SK-N-SH (cell line): Measurements from ENCODE around the gene RAD51. TPM values are rescaled to one million over a fixed set of nuclear protein-coding genes. Genes with fewer than 3 reads are reported as not detected.

ENCODE experiments used
- CTCF ChIA-PET: fragments of 300-600, 350-600 bp; formaldehyde crosslinking; extraction: SDS; loops from one replicate; lab custom pipeline; 2021; lab: Yijun Ruan, JAX
- POLR2A ChIA-PET: fragments of 350-600 bp; sonication (Branson Sonifier 250); formaldehyde crosslinking; extraction: SDS; loops from one replicate; lab custom pipeline; 2020; ENCODE audit warnings: antibody characterized with exemption, inconsistent platforms; lab: Yijun Ruan, JAX
- DNase-seq: peaks from one replicate; pipeline ENCODE4 v3.0.0; 2012
- H2AFZ ChIP-seq: fragments of 200-600 bp; sonication (generic); 2 replicates; pipeline ENCODE4 v1.8.1; 2016; ENCODE audit warnings: antibody characterized with exemption, mild to moderate bottlenecking, low read depth
- H3F3A ChIP-seq: fragments of 200-600 bp; sonication (generic); replicated peaks from 2 replicates; pipeline ENCODE3; 2016; ENCODE audit warnings: antibody characterized with exemption, mild to moderate bottlenecking; ENCODE audit not compliant: insufficient read depth
- H3K27ac ChIP-seq, 2 experiments: fragments of 200-500 bp in 1 of 2; fragments of 200-600 bp in 1 of 2; sonication (Bioruptor generic) in 1 of 2; sonication (generic), shearing (Covaris generic) in 1 of 2; 2 replicates each; pipeline versions ENCODE4 v1.5.1 to v1.6.1; 2014 to 2016; ENCODE audit warnings: low read depth in 2 of 2, inconsistent platforms in 1 of 2, low read length in 1 of 2, mild to moderate bottlenecking in 1 of 2, mixed read lengths in 1 of 2
- H3K27me3 ChIP-seq: fragments of 200-600 bp; sonication (generic), shearing (Covaris generic); 2 replicates; pipeline ENCODE4 v1.6.1; 2016; ENCODE audit warnings: mixed run types; ENCODE audit not compliant: insufficient read depth
- H3K36me3 ChIP-seq, 2 experiments: fragments of 200-500 bp in 1 of 2; fragments of 200-600 bp in 1 of 2; sonication (Bioruptor generic) in 1 of 2; sonication (generic) in 1 of 2; replicated peaks in 1 of 2; 2 replicates each; pipeline versions ENCODE3 to v1.5.1; 2014 to 2016; ENCODE audit warnings: low read length in 1 of 2, mild to moderate bottlenecking in 1 of 2; ENCODE audit not compliant: insufficient read depth in 2 of 2, control insufficient read depth in 1 of 2
- H3K4me1 ChIP-seq, 2 experiments: fragments of 200-500 bp in 1 of 2; fragments of 200-600 bp in 1 of 2; sonication (Bioruptor generic) in 1 of 2; sonication (generic), shearing (Covaris generic) in 1 of 2; 2 replicates each; pipeline versions ENCODE4 v1.5.1 to v1.6.1; 2014 to 2016; ENCODE audit warnings: low read depth in 1 of 2, low read length in 1 of 2, mixed run types in 1 of 2; ENCODE audit not compliant: insufficient read depth in 2 of 2, control insufficient read depth in 1 of 2
- H3K4me2 ChIP-seq: fragments of 200-600 bp; sonication (generic), shearing (Covaris generic); 2 replicates; pipeline ENCODE4 v1.6.1; 2017; ENCODE audit warnings: mixed run types
- H3K4me3 ChIP-seq, 2 experiments: fragments of 200-500 bp in 1 of 2; fragments of 200-600 bp in 1 of 2; sonication (Bioruptor generic) in 1 of 2; sonication (generic), shearing (Covaris generic) in 1 of 2; 2 replicates each; pipeline versions ENCODE4 v1.5.1 to v1.8.1; 2014 to 2016; ENCODE audit warnings: low read depth in 2 of 2, inconsistent platforms in 1 of 2, low read length in 1 of 2, mild to moderate bottlenecking in 1 of 2, mixed read lengths in 1 of 2, moderate library complexity in 1 of 2
- H3K79me2 ChIP-seq: fragments of 200-600 bp; sonication (generic); 2 replicates; pipeline ENCODE4 v1.8.1; 2017; ENCODE audit warnings: mild to moderate bottlenecking; ENCODE audit not compliant: insufficient read depth
- H3K9ac ChIP-seq: fragments of 200-600 bp; sonication (generic); 2 replicates; pipeline ENCODE4 v1.6.1; 2017; ENCODE audit warnings: mixed run types
- H3K9me2 ChIP-seq: fragments of 200-600 bp; sonication (generic); 2 replicates; pipeline ENCODE4 v1.6.1; 2017; ENCODE audit warnings: mixed run types
- H3K9me3 ChIP-seq: fragments of 200-600 bp; sonication (generic); 2 replicates; pipeline ENCODE4 v1.6.1; 2017; ENCODE audit warnings: mixed run types, mild to moderate bottlenecking, moderate library complexity
- H4K20me1 ChIP-seq: fragments of 200-600 bp; sonication (generic); 2 replicates; pipeline ENCODE4 v1.6.1; 2017; ENCODE audit warnings: mild to moderate bottlenecking, mixed run types; ENCODE audit not compliant: insufficient read depth
- ELF1 ChIP-seq: IDR thresholded peaks from 2 replicates; pipeline ENCODE4 v1.4.0; 2012
- EP300 ChIP-seq, 2 experiments: IDR thresholded peaks; 2 replicates each; pipeline versions ENCODE4 v1.4.0 to v1.6.1; 2012; ENCODE audit warnings: borderline replicate concordance in 1 of 2, low read depth in 1 of 2, low read length in 1 of 2
- FOSL2 ChIP-seq: IDR thresholded peaks from 2 replicates; pipeline ENCODE4 v1.4.0; 2012; ENCODE audit warnings: low read depth, mild to moderate bottlenecking, moderate library complexity, borderline replicate concordance
- FOXJ3 ChIP-seq: sonication (generic); formaldehyde crosslinking; IDR thresholded peaks from 2 replicates; pipeline ENCODE4 v1.5.1; 2020; ENCODE audit warnings: mild to moderate bottlenecking, missing genetic modification reagents
- FOXM1 ChIP-seq: IDR thresholded peaks from 2 replicates; pipeline ENCODE4 v1.4.0; 2012; ENCODE audit warnings: low read depth, mild to moderate bottlenecking
- GABPA ChIP-seq: IDR thresholded peaks from 2 replicates; pipeline ENCODE4 v1.4.0; 2012; ENCODE audit warnings: low read depth, mild to moderate bottlenecking
- GATA2 ChIP-seq: sonication (generic); formaldehyde crosslinking; IDR thresholded peaks from 2 replicates; pipeline ENCODE4 v1.5.0; 2020; ENCODE audit warnings: mild to moderate bottlenecking, missing genetic modification reagents
- IRF3 ChIP-seq: fragments of 150-350 bp; IDR thresholded peaks from 2 replicates; pipeline ENCODE4 v1.6.1; 2016; ENCODE audit warnings: mild to moderate bottlenecking, low read depth, low read length
- JUND ChIP-seq: IDR thresholded peaks from 2 replicates; pipeline ENCODE4 v1.4.0; 2012
- MAX ChIP-seq: IDR thresholded peaks from 2 replicates; pipeline ENCODE4 v1.4.0; 2012; ENCODE audit warnings: low read depth
- MXI1 ChIP-seq: IDR thresholded peaks from 2 replicates; pipeline ENCODE4 v1.6.1; 2012; ENCODE audit warnings: mild to moderate bottlenecking, low read depth, low read length, improper control_type of control experiment
- NFIC ChIP-seq: IDR thresholded peaks from 2 replicates; pipeline ENCODE4 v1.4.0; 2012; ENCODE audit warnings: borderline replicate concordance
- PBX3 ChIP-seq: IDR thresholded peaks from 2 replicates; pipeline ENCODE4; 2012
- RCOR1 ChIP-seq: fragments of 150-350 bp; IDR thresholded peaks from 2 replicates; pipeline ENCODE4 v1.6.1; 2017; ENCODE audit warnings: antibody characterized with exemption, low read length
- REST ChIP-seq: IDR thresholded peaks from 2 replicates; pipeline ENCODE4 v1.6.1; 2012; ENCODE audit warnings: mild to moderate bottlenecking, low read depth, low read length, moderate library complexity
- SIN3A ChIP-seq: IDR thresholded peaks from 2 replicates; pipeline ENCODE4 v1.6.1; 2012; ENCODE audit warnings: low read depth, mild to moderate bottlenecking, low read length, moderate library complexity, borderline replicate concordance
- YY1 ChIP-seq: IDR thresholded peaks from 2 replicates; pipeline ENCODE4 v1.4.0; 2012; ENCODE audit warnings: low read depth, mild to moderate bottlenecking
- WGBS: methylation state at CpG from one replicate; pipeline ENCODE4 v1.1.6; 2017; ENCODE audit warnings: low lambda C conversion rate; 5-methylcytosine and 5-hydroxymethylcytosine counted together
- polyA plus RNA-seq, 3 experiments: library from polyadenylated mRNA; depleted of rRNA; stranded (reverse); fragments of >200 nt; gene quantifications; 2 replicates each; pipeline ENCODE4 v1.2.3, GENCODE V29; 2012

Gene RAD51
- polyA plus RNA-seq, 1 of the 3 experiments (the other 2 are of a cell fraction) = 7.6 TPM

GRCh38 chr15:40775740-40776536 lies 81.0 kb downstream of the RAD51 start:
- Histone ChIP-seq H3K4me3 (no peak overlapping the region), H3K27ac (no peak overlapping the region), H2AFZ (no peak overlapping the region), H3K9ac (no peak overlapping the region), H3F3A (no peaks in the 10 kb centered on the region), H3K4me2 (no peak overlapping the region), H3K4me1 (peaks cover 0 to 18% of the 10 kb centered on the region in 2 experiments; a peak in 1 of 4 replicates), H3K9me2 (no peaks in the 10 kb centered on the region), H3K9me3 (no peaks in the 10 kb centered on the region), H3K36me3 (peaks cover 8 to 61% of the 10 kb centered on the region in 2 experiments), H3K27me3 (no peaks in the 10 kb centered on the region)
- CTCF ChIA-PET = interaction anchor here (31.8 kb wide), 1 partner anchor 31 kb away, joined by 555 read pairs; the partner anchor contains the start of gene RMDN3
- no peak for TF ChIP-seq GABPA
- TF ChIP-seq NFIC = no peak
- no peak for TF ChIP-seq RCOR1
- TF ChIP-seq ELF1 = no peak
- no peak for TF ChIP-seq FOSL2
- TF ChIP-seq YY1 = no peak
- no peak for TF ChIP-seq PBX3
- TF ChIP-seq FOXM1 = no peak
- TF ChIP-seq SIN3A = no peak
- no peak for TF ChIP-seq EP300 (IDR thresholded peaks at IDR 0.05; ENCODE audit: borderline replicate concordance in 1 of 2, low read depth in 1 of 2, low read length in 1 of 2)
- no peak for TF ChIP-seq IRF3
- TF ChIP-seq MAX = no peak
- TF ChIP-seq MXI1 = no peak
- no peak for TF ChIP-seq REST
- TF ChIP-seq FOXJ3 (CRISPR knock-in tag) = no peak
- TF ChIP-seq JUND = no peak
- no peak for TF ChIP-seq GATA2
- TF ChIP-seq, all 33 proteins: peak for 0
- Histone ChIP-seq H3K79me2 (no peaks in the 10 kb centered on the region), H4K20me1 (no peaks in the 10 kb centered on the region)
- POLR2A ChIA-PET = no interaction called here
- 100% methylated on average over 11 of the region's 14 CpGs for WGBS
- no peak for DNase-seq
